GM04503 (cell line): ENCODE data around the gene ZNF683.

Source experiments
- DNase-seq: peaks from one replicate; pipeline ENCODE4 v3.0.0-alpha.2; 2012; ENCODE audit warnings: low read depth

Gene ZNF683

DNA sequence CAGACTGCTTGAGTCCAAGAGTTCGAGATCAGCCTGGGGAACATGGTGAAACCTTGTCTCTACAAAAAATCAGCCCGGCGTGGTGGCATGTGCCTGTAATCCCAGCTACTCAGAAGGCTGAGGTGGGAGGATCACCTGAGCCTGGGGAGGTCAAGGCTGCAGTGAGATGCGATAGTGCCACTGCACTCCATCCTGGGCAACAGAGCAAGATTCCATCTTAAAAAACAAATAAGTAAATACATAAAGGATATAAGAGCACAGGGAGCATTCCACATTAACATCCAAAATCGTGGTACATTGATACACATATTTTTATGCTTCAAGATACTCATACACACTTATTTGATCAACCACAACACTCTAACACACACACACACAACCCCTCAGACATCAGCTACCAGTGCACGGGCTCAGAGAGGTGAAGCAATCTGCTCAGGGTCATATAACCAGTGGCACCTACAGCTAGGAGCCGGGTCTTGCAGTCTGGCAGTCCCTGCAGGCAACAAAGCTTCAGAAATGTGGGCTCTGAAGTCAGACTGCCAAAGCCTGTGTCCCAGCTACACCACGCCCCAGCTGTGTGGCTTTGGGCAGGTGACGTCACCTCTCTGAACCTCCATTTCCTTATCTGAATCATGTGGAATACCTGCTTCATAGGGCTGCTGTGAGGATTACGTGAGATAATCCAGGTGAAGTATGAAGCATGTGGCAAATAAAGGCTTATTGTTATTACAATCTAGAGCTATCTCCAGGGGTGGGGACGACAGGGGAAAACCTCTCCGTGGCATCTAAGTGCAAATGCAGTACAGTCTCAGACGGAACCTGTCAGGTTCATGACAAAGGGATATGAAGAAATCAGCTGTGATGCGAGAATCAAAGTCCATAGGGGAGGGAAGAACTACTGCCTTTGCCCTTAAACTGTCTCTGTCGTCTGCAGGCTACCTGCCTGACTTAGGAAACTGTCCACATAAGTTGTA lies 13.9 kb downstream of the ZNF683 start:
- no peak for DNase-seq

DNA sequence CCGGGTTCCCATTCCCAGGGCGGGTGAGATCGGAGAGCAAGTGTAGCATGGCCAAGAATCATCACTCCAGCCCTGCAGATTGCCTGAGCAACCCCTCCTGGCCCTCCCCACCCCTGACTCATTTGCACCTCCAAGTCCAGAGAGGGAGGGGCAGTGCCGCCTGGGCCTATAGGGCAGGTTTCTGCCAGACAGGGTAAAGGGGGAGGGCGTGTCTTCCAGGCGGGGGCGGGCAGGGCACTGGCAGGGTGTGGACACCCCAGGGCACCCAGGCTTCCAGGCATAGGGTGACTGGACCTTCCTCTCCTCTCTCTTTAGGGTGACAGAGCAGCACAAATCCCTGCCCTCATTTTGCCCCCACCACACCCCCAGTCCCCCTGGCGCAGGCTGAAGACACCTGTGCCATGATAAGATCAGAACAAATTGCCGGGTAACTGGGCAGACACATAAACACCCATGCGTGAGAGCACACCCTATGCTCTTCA lies 15.4 kb downstream of the ZNF683 start:
- DNase-seq, result no peak

DNA sequence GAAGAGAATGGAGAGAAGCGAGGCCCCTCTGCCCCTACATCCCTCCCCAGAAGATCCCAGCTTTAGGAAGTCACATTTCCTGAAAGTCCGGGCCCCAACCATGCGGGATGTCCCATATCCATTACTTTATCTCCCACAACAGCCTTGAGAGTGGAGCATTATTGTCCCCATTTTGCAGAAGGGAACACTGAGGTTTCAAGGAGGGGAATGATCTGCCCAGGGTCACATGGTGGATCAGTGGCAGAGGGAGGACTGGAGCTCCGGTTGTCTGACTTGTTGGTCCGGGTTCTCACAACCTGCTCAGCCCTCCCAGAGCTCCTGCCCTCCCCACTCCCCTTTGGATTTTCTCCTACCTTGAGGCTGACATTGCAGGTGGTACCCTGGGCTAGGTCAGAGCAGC lies 16.4 kb downstream of the ZNF683 start:
- DNase-seq, result no peak

DNA sequence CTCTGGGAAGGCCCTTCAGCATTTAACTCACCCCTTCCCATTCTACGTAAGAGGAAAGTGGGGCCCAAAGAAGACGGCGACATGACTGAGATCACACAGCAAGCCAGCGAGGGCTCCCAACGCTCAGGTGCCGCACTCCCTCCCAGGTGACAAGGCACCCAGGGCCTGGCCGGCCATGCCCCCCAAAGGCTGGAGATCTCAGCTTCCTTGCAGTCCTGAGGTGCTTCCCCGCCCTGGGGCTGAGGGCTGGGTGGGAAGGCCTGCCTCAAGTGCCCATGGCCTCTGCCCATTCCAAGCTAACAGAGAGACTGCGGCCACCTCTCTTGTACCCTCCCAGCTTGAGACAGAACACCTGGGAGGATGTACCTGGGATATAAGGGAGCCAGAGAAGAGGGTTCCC lies 17.6 kb downstream of the ZNF683 start:
- DNase-seq, result no peak

DNA sequence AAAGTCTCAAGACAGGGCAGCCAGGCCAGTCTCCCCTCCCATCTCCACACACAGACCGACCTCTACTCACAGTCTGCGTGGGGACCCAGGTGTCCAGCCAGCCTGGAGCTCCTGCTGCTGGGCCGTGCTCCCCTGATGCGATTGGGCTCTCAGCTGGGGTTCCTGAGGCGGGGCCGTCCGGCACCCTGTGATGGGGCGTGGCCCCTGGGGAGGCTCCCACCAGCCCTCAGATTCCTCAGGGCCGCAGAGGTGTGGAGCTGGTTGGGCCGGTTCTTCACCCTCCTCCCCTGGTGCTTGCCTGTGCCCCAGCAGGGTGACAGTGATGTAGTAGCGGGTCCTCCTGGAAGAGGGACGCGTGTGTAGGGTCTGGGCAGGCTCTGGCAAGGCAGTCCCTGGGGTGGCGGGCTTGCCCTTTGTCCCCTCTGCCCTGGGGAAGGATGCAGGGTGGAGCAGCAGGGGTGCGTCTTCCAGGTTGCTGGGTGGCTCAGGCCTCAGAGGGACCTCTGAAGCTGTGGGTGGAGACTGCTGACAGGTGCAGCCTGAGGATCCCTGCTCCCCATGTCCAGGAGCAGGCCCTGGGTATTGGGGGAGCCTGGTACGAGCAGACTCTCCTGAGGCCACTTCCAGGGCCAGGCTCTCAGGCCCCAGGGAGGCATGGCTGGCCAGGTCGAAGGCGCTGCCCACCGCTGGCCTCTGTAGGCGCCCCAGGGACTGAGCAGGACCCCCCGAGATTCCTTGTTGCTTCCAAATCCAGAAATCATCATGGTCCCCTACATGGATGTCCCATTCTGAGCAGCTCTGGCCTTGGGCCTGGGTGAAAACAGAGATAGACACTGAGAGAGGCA lies 18.4 kb downstream of the ZNF683 start, which contains the start of gene CRYBG2:
Gene CRYBG2 (minus strand): TSS at position 155 of the 845 bp plus-strand sequence. CDS start 7,473 bp downstream, outside the sequence.
- DNase-seq, result no peak

DNA sequence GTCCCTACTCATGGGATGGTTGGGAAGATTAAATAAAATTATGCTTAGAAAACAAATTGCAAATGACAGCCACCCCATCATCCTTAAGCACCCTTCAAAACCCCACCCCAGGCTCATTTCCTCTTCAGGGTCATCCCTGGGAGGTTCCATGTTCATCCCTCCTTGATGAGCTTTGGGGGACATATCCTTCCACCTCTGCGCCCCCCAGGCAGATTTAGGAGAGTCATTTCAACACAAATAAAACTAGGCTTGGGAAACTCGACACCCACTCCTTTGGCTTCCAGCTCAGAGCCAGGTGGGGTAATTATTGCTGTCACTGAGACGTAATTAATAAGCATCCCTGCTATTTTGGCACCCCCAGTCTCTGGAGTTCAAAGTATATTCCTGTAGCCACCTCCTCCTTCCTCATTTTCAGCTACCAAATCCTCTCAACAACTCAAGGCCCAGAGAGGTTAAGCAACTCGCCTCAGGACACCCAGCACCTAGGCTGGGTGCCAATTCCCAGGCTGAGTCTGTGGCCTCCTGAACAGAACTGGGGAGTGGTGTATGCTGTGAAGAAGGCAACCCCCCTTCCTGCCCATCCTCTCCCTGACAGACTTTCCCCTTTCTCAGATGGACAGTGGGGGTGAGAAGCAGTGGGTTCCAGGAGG lies 19.2 kb downstream of the ZNF683 start:
- no peak for DNase-seq

DNA sequence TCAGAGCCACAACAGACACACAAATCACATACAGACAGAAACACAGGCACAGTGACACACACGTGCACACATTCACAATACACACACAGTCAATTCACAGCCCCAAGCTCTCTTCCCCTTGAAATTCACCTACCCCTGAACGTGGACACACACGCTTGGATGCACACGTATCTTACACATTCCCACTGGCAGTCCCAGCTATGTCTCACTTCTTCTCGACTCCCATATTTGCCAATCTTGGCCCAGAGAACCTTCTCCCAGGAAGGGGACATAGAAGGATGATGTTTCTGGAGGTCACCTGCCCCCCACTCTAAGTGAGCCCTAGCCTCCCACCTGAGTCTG lies 20.2 kb downstream of the ZNF683 start:
- no peak for DNase-seq

DNA sequence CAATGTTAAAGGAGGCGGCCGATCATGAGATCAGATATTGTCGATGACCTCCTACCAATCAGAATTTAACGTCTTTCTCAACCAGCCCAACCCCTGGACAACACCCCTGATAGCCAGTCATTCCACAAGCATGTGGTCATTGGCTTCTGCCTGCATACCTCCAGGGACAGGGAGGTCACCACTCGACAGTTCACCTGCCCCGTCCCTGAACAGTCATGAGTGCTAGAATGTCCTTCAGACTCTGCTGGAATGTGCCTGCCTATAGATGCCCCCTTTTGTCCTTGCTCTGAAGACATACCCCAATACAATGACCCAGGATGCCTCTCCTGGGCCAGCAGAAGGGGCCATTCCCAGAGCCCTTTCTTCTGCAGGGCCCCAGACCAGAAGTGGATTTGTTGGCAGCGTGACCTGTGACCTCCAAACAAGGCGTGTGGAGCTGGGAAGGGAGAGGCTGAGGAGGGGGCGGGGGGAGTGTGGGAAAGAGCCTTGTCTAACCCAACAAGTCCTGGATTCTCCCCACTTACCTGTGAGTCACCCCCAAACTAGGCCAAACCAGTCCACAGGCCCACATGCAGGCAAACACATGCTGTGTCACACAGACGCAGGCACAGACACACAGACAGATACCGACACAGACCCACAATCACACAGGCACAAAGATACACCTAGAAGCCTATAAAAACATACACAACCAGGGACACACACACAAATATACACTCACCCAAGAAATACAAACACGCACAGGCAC lies 20.8 kb downstream of the ZNF683 start:
- DNase-seq, result no peak

DNA sequence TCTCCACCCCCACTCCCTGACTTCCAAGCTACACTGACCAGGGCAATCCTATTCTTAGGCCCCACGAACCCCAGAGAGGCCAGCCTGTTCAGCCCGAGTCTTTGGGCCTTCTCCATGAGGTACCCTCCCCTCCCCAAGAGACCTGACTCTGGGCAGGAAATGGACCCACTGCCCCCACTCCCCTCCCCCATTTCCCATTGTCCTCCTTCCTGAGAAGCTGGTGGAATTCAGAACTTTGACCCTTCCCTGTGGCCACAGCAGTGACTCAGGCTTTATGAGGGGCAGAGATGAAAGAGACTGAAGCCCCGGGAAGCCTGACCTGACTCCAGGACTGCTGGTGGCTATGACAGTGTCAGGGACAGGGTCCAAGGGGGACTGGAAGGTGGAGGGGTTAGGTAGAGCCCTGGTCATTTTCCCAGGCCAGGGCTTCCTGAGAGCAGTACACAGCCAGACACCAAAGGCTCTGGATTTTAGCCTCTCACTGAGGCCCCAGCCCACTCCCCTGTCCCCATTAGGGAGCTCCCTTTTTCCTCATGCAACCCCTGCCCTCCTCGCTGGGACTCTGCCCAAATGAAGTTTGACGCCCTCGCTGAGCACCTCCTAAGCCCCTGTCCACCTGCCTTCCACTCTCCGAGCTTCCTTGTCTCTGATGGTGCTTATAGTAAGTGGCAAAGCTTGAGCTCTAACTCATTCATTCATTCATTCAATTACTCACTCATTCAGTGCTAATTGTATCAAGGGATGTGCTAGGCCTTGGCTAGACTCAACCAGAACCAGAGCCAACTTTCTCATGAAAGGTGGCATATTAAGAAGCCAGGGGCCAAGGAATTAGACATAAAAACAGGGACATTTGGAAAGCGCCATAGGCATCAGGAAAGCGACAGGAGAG lies 21.6 kb downstream of the ZNF683 start:
- DNase-seq, result no peak

DNA sequence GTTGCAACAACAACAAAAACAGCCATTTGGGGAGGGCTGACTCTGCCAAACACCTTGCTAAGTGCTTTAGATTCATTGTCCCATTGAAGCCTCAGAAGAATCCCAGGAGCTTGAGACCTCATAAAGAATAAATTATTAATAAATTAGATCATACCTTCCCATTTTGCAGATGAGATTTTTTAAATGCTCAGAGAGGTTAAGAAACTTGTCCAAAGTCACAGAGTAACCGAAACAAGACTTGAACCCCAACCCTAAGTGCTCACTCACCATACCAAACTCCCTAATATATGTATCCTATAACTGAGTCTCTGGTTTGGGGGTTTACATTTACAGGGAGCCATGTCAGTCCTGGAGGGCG lies 22.2 kb downstream of the ZNF683 start:
- no peak for DNase-seq

DNA sequence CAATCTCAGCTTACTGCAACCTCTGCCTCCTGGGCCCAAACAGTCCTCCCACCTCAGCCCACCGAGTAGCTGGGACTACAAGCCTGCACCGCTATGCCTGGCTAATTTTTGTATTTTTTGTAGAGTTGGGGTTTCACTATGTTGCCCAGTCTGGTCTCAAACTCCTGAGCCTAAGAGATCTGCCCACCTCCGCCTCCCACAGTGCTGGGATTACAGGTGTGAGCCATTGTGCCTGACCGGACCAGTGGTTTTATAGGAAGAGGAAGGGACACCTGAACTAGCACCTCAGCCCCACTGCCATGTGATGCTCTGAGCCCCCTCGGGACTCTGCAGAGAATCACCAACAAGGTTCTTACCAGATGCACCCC lies 22.7 kb downstream of the ZNF683 start:
- DNase-seq, result no peak

DNA sequence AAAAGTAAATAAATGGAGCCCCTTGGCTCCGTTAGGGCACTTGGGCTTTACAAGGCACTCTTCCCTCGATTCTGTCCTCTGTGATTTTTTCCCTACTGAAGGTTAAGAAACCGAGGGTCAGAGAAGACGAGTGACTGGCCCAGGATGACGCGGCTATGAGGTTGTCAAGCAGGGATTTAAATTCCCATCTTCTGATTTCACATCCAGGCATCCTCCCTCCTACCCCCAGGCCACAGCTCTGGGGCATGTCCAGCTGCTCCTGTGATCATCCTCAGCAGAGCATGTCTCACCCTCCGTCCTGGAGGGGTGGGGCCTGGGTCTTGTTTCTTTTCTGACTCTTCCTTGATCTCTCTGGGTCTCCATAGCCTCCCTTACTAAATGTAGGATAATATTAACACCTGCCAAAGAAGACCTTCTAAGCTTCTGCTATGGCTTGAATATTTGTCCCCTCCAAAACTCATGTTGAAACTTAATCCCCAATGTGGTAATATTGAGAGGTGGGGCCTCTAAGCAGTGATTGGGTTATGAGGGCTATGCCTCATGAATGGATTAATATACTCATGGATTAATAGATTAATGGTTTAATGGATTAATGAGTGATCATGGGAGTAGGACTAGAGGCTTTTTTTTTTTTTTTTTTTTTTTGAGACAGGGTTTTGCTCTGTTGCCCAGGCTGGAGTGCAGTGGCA lies 23.2 kb downstream of the ZNF683 start:
- peak; percentile 31 for DNase-seq

DNA sequence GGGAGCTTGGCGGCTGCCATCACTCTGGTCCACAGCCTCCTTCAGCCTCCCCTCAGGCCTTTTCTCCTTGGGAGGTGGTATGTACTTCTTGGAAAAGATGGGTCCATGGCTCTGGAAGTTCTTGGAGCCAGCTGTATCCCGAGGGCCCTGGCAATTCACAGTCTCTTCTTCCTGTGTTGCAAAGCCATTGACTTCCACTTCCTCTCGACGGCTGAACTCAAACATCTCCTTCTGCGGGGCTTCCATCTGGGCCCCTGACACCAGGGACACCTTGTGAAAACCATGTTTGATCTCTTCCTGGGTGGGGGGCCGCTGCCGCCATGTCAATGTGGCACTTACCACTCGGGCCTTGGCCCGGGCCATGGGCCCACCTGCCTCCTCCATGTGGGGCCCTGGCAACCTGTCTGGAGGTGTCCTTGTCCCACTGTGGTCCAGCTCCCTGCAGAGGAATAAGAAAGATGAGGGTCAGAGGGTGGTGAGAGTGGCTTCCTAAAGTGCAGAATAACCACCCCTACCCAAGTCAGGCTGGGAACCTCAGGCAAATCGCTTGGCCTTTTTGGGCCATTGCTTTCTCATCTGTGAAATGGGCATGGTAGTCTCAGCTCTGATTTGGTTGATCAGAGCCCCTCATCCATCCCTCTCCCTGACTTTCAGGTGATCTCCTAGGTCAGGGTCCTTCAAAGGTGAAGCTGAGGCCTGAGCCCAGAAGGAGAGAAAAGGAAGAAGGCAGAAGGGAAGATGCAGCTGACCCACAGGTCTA lies 26.1 kb downstream of the ZNF683 start:
- DNase-seq, result no peak

DNA sequence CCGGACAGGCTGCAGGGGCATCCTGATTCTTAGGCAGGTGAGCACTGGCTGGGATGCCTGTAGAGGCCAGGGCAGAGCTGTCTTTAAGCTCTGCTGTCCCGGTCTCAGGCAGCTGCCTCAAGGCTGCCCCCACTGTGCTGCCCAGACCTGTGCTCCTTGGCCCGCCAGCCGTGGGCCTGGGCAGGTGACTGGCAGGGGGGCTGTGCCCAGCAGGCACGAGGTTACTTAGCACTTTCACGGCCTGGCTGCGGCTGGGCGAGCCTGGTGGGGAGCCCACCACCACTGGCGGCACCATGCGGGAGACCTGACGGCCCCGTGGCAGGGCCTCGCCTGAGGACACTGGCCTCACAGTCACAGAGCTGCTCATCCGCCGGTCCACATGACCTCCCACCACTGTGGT lies 26.8 kb downstream of the ZNF683 start:
- DNase-seq, result no peak

DNA sequence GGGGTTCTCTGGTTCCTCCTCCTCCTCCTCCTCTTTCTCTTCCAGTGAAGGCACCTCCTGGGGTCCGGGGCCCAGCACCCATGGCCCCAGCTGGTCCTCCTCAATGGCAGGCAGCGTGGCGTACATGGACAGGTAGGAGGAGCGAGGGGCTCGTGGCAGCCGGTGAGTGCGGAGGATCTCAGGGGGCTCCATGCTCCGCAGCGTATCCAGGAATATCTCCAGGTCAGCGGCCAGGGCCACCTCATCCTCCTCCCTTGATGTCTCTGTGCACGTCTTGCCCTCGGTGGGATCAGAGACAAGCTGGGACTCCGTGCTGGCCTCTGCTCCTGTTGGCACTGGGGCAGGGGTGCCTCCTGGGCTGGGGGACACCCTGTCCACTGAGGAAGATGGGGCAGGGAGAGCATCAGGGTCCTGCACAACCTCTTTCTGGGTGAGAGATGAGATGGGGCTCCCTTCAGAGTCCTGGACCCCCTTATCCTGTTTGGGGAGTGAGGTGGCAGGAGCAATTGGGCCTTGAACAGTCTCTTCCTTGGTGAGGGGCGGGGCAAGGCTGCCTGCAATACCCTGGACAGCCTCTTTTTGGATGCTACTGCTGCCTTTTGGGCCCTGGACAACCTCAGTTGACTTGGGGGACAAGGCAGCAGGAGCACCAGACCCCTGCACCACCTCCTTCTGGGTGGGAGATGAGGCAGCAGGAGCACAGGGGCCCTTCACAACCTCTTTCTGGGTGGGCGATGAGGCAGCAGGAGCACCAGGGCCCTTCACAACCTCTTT lies 28.2 kb downstream of the ZNF683 start:
- DNase-seq, result no peak

DNA sequence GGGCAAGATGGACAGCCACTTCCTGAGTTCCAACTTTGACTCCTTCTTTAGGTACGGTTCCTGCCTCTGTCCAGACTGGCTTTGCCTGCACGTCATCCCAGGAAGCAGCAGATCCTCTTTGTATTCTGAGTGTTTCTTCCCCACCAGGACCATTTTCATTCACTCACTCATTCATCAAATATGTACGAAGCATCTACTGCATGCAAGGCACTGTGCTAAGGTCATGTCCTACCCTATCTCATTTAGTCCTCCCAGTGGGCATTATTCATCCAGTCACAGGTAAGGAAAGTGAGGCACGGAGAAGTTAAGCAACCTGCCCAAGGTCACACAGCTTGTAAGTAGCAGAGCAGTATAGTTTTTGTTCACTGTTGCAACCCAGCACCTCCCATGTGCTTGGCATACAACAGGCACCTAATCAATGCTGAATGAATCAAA lies 32.5 kb downstream of the ZNF683 start:
- no peak for DNase-seq

DNA sequence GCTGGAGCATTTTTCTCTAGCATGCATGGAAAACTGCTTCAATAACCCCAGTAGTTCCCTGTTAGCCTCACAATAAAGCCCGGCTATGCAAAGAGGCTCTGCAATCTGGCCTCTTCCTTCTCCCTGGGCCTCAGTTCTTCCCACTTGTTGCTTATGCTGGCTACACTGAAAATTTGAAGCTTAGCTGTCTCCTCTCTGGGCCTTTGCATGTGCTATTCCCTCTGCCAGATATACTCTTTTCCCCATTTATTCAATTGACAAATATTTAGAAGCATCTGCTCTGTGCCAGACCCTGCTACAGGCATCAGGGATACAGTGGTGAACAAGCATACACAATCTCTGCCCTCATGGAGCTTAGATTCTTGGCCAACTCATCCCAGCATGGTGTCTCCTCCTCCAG lies 33.9 kb downstream of the ZNF683 start:
- no peak for DNase-seq

DNA sequence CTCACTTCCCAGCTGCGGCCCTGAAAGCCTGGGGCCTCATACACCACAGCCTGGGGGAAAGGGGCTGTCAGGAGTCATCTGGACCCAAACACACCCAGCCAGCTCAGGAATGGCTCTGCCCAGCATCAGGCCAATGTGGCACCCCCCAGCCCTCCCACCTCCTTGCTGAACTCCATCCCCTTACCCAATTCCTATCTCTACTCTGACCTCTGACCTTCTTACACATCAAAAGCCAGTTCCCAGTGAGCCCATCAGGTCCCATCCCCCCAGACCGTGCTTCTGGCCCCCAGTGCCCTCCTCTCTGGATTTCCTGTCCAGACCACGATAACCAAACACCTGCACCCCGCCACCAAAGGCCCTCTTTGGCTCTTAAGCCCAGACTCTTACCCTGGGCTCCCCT lies 34.9 kb downstream of the ZNF683 start:
- DNase-seq, result no peak

DNA sequence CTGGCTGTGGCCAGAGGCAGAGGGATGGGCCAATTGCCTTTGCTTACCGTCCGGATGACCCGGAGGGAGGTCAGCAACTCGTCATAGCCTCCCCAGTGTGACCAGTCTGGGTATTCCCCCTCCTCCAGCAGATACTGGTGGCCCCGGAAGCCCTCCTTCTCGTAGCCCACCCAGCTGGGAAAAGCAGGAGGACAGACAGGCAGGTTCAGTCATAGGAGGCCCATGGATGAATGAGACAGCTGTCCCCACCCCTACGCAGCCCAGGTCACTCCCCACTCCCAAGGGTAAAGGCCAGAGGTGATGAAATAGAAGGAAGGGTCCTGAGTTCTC lies 35.4 kb downstream of the ZNF683 start:
- DNase-seq, result no peak
